Thoracic aorta (tissue), 2 donors: ENCODE measurements around the gene CERS1. TPM values are rescaled to one million over a fixed set of nuclear protein-coding genes. Genes with fewer than 3 reads are reported as not detected.
"Not testable (repeated sequence)": the region's sequence is repeated elsewhere in the genome, so short reads cannot be mapped to it uniquely, and the experiment has no call there.

Experiments used
- ATAC-seq: fragments of 150-250 bp; one replicate; pipeline ENCODE4 v1.8.0; 2017; ENCODE audit warnings: low read depth; ENCODE audit not compliant: insufficient number of reproducible peaks, low FRiP score
- DNase-seq: peaks from one replicate; pipeline ENCODE4 v3.0.0-alpha.2; 2020; ENCODE audit warnings: low spot score
- H3K27ac ChIP-seq, 2 donors: fragments of 200-600 bp; sonication (generic); 1 replicate in 1 of 2; 2 replicates in 1 of 2; pipeline ENCODE4 v1.5.1; 2016; ENCODE audit warnings: mild to moderate bottlenecking in 2 of 2, moderate library complexity in 2 of 2
- H3K27me3 ChIP-seq: fragments of 200-600 bp; sonication (generic); replicated peaks from 2 replicates; pipeline ENCODE4 v1.6.0; 2016; ENCODE audit warnings: mild to moderate bottlenecking; ENCODE audit not compliant: insufficient read depth
- H3K36me3 ChIP-seq: fragments of 200-600 bp; sonication (generic); one replicate; pipeline ENCODE4 v1.5.1; 2016
- H3K4me1 ChIP-seq, 2 donors: fragments of 200-600 bp; sonication (generic); 1 replicate in 1 of 2; 2 replicates in 1 of 2; pipeline versions ENCODE4 v1.5.1 to v1.6.0; 2016; ENCODE audit warnings: low read depth in 2 of 2, mild to moderate bottlenecking in 1 of 2; ENCODE audit not compliant: control insufficient read depth in 1 of 2
- H3K4me3 ChIP-seq: fragments of 200-600 bp; sonication (generic); 2 replicates; pipeline ENCODE4 v1.5.1; 2016; ENCODE audit warnings: mild to moderate bottlenecking
- H3K9me3 ChIP-seq: fragments of 200-600 bp; sonication (generic); 2 replicates; pipeline ENCODE4 v1.5.1; 2016
- CTCF ChIP-seq: fragments of 200-600 bp; sonication (generic); IDR thresholded peaks from one replicate; pipeline ENCODE4 v1.5.1; 2019; ENCODE audit warnings: antibody characterized with exemption
- total RNA-seq, 2 donors: library from RNA; depleted of rRNA; stranded (reverse); fragments of >200 nt; gene quantifications; one replicate each; pipeline versions ENCODE4 v1.1.0 to v1.2.3, GENCODE V29; 2016

CERS1 gene
- total RNA-seq, 2 donors from 2014 or later: 1.1 to 1.7 TPM

- H3K27me3 ChIP-seq: no peaks in the 10 kb centered on the region
- no peaks in the 10 kb centered on the region for H3K4me1 ChIP-seq
- H3K4me3 ChIP-seq: no peak overlapping the region
- DNase-seq: no peak
- no peak for TF ChIP-seq CTCF
- H3K27ac ChIP-seq: no peak overlapping the region
- H3K9me3 ChIP-seq: no peaks in the 10 kb centered on the region
- no peak for ATAC-seq
- H3K36me3 ChIP-seq: peaks cover 50% of the 10 kb centered on the region
These were observed 9.7 kb upstream of the CERS1 start for GRCh38 chr19:18905513-18906236.

- ATAC-seq (no peak), DNase-seq (no peak)
- H3K36me3 ChIP-seq: peaks cover 54% of the 10 kb centered on the region
- no peak for TF ChIP-seq CTCF
- no peaks in the 10 kb centered on the region for H3K9me3 ChIP-seq
- no peak overlapping the region for H3K27ac ChIP-seq
- no peak overlapping the region for H3K4me3 ChIP-seq
- no peaks in the 10 kb centered on the region for H3K4me1 ChIP-seq
- no peaks in the 10 kb centered on the region for H3K27me3 ChIP-seq
These were observed 9.1 kb upstream of the CERS1 start for GRCh38 chr19:18905058-18905456.

DNA sequence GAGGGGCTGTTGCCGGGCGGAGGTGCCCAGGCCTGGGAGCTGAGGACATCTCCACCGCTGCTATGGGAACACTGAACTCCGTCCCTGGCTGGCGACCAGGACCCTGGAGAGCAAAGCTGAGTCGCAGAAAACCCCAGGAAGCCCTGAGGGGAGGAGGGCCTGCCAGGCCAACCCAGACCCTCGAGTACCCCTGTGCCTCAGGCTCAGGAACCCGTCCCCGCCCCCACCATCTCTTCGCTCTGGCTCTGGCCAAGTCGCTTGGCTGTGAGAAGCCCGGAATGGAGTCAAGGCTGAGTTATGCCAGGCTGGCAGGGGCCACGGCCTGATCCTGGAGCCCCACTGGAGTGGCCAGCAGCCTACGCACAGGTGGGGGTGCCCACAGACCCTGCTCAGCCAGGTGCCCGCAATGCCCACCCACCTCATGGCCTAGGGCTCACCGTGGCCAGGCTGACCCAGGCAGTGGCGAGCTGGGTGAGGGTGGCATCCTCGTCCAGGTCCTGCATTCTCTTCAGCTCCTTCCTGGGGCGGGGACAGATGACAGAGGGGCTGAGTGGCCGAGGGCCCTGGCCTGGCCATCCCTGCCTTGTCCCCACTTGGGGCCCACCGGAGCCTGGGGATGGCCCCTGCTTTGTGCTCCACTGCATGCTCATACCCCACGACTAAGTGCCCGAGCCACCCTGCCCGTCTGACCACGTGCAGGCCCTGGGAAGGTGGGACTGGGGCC is 8.5 kb upstream of the CERS1 start:
- TF ChIP-seq CTCF: no peak
- Histone ChIP-seq H3K27ac (no peak overlapping the region), H3K27me3 (no peaks in the 10 kb centered on the region), H3K9me3 (no peaks in the 10 kb centered on the region), H3K4me3 (no peak overlapping the region), H3K36me3 (peaks cover 60% of the 10 kb centered on the region), H3K4me1 (no peaks in the 10 kb centered on the region)
- DNase-seq (no peak), ATAC-seq (no peak)

DNA sequence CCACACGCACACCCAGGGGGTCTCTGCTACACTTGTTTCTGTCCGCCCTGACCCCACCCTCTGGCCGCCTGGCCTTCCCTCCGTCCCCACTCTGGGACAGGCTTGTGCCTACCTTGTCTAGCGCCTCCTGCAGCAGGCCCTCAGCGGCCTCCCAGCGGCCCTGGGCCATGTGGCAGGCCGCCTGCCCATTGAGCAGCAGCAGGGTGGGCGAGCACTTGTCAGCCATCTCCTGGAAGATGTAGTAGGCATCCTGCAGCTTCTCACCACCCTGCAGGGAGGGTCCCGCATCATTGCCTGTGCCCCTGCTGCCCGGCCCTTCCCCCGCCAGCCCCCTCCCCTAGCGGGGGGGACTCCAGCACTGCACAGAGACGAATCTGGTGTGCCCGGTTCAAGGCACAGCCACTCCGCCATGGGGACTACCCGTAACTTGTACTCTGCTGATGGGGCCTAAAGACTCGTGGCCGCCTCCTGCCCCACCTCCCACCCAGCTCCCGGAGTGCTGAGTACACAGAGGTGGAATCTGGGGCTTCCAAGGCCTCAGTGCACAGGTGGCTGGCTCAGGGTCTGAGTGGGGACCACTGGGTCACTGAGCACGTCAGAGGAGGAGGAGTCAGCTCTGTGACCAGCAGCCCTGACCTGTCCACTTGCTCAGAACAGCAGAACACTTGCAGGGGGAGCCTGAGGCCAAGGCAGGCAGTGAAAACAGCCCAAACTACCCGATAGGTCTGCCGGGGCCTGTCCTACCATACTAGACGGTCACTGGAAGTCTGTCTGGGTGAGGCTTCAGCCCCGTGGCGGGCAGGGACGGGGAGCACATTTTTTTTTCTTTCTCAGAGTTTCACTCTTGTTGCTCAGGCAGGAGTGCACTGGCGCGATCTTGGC is 7.4 kb upstream of the CERS1 start:
- DNase-seq: no peak
- peaks cover 64% of the 10 kb centered on the region for H3K36me3 ChIP-seq
- no peak overlapping the region for H3K4me3 ChIP-seq
- H3K27me3 ChIP-seq: no peaks in the 10 kb centered on the region
- TF ChIP-seq CTCF: no peak
- no peaks in the 10 kb centered on the region for H3K9me3 ChIP-seq
- H3K4me1 ChIP-seq: no peaks in the 10 kb centered on the region
- ATAC-seq: no peak
- H3K27ac ChIP-seq: no peak overlapping the region

- H3K4me1 ChIP-seq, H3K4me3 ChIP-seq, H3K9me3 ChIP-seq, H3K27ac ChIP-seq, DNase-seq, H3K27me3 ChIP-seq, ATAC-seq: not testable (repeated sequence)
- H3K36me3 ChIP-seq: peaks cover 58% of the 10 kb centered on the region
These were observed 6.6 kb upstream of the CERS1 start for GRCh38 chr19:18902519-18902918.
